Activated CD8-positive, alpha-beta memory T cell treated with anti-CD3 and anti-CD28 coated beads, Interleukin-2, amount 50 U/mL, for 24 hours (primary cell): ENCODE data around the gene SLC24A5.

ENCODE experiments used
- DNase-seq: peaks from one replicate; pipeline ENCODE4 v3.0.0-alpha.2; 2020; ENCODE audit errors: extremely low read depth

Gene SLC24A5

GRCh38 chr15:48112242-48112641, 8.5 kb upstream of the SLC24A5 start:
- no peak for DNase-seq

DNA sequence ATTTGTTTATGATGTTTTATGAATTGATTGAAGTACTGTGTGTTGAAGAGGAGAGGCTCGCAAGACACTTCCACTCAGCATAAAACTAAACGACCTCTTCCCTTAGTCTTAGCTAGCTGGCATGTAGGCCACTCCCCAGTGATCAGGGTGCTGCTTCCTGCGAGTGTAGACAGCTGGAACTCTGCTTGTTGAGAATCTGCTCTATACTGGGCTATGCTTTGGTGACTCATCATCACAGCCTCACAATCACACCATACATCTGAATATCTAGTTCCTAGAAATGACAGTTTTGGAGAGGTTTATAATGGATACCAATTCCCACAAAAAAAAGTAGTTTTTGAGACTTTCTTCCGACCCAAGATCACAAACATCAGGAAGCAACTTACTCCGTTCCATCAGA, 1.5 kb upstream of the SLC24A5 start:
- no peak for DNase-seq

DNA sequence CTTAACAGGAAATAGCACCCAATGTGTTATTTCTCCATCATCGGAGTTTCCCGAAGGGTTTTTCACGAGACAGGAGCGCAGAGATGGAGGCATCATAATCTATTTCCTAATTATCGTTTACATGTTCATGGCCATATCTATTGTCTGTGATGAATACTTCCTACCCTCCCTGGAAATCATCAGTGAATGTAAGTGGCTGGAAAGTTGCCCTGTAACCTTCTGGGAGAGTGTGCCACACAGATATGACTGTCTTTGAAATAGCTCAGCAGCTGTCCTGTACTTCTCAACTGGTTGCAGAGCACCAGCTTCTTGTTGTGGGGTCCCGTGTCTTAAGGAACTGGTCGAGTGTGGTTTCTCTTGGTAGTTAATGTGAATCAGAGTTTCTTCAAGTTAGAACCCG, 1.1 kb downstream of the SLC24A5 start:
- no peak for DNase-seq

- no peak for DNase-seq
These were observed 6.0 kb downstream of the SLC24A5 start for GRCh38 chr15:48126667-48127355.

DNA sequence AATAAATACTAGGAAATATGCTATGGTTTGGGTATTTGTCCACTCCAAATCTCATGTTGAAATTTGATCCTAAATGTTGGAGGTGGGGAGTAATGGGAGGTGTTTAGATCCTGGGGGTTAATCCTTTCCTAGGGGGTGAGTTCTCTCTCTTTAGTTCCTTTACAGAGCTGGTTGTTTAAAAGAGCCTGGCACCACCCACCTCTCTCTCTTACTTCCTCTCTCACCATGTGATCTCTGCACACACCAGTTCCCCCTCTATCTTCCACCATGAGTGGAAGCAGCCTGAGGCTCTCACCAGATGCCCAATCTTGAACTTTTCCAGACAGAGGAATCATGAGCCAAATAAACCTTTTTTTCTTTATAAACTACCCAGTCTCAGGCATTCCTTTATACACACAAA, 10.5 kb downstream of the SLC24A5 start:
- DNase-seq = no peak

DNA sequence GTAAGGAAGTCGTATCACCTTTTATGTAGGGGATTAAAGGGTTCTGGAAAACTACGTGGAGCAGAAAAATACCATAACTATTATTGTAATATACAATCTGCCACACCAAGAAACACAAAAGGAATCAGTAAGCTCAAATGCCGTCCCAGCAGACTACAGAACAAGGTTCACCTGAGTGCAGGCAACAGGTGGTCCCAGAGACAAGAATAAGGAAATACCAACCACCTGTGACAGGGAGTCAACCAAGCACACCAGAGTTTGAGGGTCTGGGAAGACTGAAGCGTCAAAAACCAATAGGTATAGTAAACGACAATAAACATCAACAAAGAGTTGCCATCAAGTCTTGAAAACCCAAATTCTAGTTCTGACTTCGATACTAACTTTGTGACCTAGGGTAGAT, 12.1 kb downstream of the SLC24A5 start:
- no peak for DNase-seq

DNA sequence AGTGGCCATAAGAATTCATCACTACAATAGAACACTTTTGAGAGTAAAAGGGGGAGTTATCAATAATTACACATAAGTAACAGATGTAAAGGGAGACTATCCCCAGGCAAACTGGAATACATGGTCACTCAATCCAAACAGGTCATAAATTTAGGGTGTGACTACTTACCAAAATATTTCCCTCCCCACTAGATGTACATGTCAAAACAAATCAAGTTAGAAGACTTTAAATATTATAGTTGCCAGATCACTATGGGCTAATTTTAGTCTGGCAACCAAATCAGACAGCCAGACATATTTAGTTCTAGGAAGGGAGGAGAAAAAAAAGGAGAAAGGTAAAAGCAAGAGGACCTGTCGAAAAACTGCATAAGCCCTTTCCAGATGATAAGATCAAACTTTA, 23.1 kb downstream of the SLC24A5 start:
- no peak for DNase-seq

DNA sequence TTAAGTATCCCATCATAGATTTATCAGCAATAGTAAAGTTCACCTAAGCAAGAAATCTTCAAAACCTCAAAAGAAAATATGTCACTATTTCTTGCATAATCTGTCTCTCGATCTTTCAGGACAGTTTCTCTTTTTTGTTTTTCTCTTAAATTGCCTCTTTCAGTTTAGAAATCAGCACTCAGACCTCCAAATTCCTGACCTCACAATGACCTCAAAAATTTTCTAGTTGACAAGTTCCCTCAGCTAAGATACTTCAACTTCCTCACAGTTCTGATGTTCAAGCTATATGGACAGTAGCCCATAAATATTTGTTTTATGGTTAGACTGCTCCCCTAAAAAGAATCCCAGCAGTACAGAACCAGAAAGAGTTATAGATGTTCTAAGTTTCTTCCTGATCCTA, 24.1 kb downstream of the SLC24A5 start:
- DNase-seq = no peak

- no peak for DNase-seq
These were observed 25.1 kb downstream of the SLC24A5 start for GRCh38 chr15:48145923-48146322.

- no peak for DNase-seq
These were observed 26.6 kb downstream of the SLC24A5 start for GRCh38 chr15:48147358-48147757.

GRCh38 chr15:48149858-48150257, 29.1 kb downstream of the SLC24A5 start:
- no peak for DNase-seq

DNA sequence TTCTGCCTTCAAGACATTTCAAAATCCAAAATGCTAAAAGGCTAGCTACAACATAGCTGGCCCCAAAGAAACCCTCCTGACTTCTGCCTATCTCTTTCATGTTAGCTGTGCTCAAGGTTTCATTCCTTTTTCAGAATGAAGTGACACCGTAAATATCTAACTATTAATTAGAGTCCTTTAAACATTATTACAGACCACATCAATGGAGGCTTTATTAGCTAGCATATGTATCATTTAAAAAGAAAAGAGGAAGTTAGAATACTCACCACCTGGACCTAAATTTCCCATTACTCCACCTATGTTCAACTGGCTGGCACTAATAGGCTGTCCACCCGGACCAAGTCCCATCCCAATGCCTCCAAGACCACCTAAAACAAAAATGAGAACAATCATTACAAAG, 32.7 kb downstream of the SLC24A5 start:
- DNase-seq = no peak

- DNase-seq = no peak
These were observed 47.8 kb downstream of the SLC24A5 start for GRCh38 chr15:48168616-48169015.

GRCh38 chr15:48170981-48171380, 50.2 kb downstream of the SLC24A5 start:
- no peak for DNase-seq

DNA sequence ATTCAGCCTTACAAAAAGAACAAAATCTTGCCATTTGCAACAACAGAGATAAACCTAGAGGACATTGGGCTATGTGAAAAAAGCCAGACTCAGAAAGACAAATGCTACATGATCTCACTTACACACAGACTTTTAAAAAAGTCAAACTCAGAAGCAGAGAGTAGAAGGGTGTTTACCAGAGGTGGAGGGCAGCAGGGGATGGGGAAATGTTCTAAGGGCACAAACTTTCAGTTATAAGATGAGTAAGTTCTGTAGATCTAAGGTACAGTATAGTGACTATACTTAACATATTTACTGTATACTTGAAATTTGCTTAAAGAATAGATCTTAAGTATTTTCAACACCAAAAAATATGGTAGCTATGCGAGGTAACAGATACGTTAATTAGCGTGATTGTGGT, 54.3 kb downstream of the SLC24A5 start:
- no peak for DNase-seq

GRCh38 chr15:48176112-48176511, 55.3 kb downstream of the SLC24A5 start:
- DNase-seq = no peak

GRCh38 chr15:48176957-48177356, 56.2 kb downstream of the SLC24A5 start:
- no peak for DNase-seq

GRCh38 chr15:48177383-48177765, 56.6 kb downstream of the SLC24A5 start:
- no peak for DNase-seq

DNA sequence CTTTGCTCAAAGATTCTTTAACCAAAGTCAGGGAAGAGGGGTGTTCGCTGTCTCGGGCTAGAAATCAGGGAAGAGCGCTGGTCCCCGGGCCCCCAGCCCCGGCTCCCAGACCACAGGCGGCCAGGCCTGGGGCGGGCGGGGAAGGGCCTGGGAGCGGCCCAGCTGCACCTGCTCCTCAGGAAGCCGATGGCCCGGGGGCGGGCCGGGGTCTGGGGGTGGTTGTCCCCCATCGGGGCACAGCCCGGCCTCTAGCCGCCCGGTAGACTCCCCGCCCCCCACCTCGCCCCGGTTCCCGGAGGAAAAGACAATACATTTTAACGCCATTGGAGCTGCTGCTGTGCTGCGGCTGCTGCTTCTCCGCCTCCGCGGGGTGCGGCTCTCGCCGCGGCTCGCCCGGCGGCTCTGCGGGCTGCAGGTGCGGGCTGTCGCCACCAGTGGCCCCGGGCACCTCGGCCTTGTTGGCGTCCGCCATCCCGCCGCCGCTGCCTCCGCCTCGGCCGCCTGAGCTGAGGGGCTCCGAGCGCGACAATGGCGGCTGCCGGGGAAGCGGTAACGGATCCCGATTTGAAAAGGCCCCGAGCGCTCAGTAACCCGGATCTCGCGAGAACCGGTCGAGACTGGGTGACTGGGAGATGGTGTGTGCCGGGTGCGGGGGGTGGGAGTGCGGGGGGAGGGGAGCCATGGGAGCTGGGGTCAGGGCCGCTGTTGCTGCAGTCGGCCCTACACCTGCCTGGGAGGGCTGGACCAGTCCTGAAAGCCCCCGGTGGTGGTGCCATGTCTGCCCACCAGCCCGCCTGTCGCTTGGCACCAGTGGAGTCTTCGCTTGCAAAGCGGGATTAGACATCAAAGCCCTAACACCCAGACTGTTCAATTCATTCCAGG, 57.2 kb downstream of the SLC24A5 start, which contains the start of gene MYEF2:
Gene MYEF2, minus strand, starts transcription at position 530 of the 882 bp plus-strand sequence. Its CDS starts 58 bp downstream, at position 472.
- DNase-seq = peak; percentile 37

- DNase-seq = no peak
These were observed 57.8 kb downstream of the SLC24A5 start for GRCh38 chr15:48178648-48178931.

GRCh38 chr15:48182749-48183148, 62.0 kb downstream of the SLC24A5 start:
- DNase-seq = no peak

DNA sequence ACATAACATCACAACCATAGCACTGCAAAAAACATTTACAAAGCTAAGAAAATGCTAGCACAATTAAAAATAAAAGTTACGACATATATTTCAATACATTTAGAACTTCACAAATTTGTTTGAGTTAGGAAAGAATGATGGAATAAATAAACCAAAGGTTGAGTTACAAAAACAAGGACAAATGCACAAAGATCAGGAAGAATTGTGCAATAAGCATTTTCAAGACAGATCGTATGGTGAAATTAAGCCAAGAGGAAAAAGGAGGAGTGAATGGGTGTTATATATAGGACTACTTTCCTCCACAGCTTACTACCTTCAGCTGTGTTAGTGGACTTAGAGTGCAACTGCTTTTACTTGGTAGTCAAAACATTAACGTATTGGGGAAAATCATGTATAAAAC, 64.7 kb downstream of the SLC24A5 start:
- DNase-seq = no peak

DNA sequence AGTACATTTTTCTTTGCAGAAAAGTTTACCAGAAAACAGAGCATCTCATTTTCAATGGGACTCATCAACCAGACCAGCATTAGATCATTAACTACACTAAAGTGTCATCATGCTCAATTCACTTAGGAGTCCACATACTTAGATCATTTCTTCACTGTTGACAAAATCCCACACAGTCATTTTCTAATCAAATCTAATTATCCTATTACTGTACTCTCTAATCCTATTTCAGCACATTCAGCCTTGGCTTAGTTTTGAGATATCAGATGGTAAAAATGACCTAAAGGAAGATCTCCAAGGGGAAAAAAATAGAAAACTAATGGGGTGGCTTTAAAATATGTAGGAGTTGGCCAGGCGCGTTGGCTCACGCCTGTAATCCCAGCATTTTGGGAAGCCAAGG, 65.5 kb downstream of the SLC24A5 start:
- no peak for DNase-seq
